Mammary epithelial cell (primary cell): ENCODE results near the gene GRAMD1B.

Experiments
- EZH2 ChIP-seq: IDR thresholded peaks from 2 replicates; pipeline ENCODE4 v1.6.1; 2012; ENCODE audit warnings: low read length, inconsistent platforms, borderline replicate concordance
- TF ChIP-seq, protein P1 (sequence below), 2 donors: IDR thresholded peaks in 1 of 2; conservative IDR thresholded peaks in 1 of 2; 2 replicates each; pipeline ENCODE4 v1.5.1; 2011 to 2012; ENCODE audit warnings: inconsistent platforms in 2 of 2, low read length in 2 of 2, mild to moderate bottlenecking in 2 of 2, control low read depth in 1 of 2, low read depth in 1 of 2; ENCODE audit not compliant: insufficient read depth in 1 of 2; ENCODE audit errors: extremely low read depth in 1 of 2

GRCh38 chr11:123517559-123518364, 87.7 kb downstream of the GRAMD1B start:
- TF ChIP-seq, protein P1, sequence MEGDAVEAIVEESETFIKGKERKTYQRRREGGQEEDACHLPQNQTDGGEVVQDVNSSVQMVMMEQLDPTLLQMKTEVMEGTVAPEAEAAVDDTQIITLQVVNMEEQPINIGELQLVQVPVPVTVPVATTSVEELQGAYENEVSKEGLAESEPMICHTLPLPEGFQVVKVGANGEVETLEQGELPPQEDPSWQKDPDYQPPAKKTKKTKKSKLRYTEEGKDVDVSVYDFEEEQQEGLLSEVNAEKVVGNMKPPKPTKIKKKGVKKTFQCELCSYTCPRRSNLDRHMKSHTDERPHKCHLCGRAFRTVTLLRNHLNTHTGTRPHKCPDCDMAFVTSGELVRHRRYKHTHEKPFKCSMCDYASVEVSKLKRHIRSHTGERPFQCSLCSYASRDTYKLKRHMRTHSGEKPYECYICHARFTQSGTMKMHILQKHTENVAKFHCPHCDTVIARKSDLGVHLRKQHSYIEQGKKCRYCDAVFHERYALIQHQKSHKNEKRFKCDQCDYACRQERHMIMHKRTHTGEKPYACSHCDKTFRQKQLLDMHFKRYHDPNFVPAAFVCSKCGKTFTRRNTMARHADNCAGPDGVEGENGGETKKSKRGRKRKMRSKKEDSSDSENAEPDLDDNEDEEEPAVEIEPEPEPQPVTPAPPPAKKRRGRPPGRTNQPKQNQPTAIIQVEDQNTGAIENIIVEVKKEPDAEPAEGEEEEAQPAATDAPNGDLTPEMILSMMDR (conservative IDR thresholded peaks at IDR 0.05 in 1 of 2, IDR thresholded peaks at IDR 0.05 in 1 of 2; ENCODE audit: extremely low read depth in 1 of 2, insufficient read depth in 1 of 2, low read depth in 1 of 2, low read length in 2 of 2) = no peak
- no peak for TF ChIP-seq EZH2
